Neutrophil (primary cell): ENCODE data around the gene RAB43.
"Not testable (repeated sequence)": the region's sequence is repeated elsewhere in the genome, so short reads cannot be mapped to it uniquely, and the experiment has no call there.

Experiments used
- H3K27ac ChIP-seq: fragments of 200-600 bp; sonication (generic); 2 replicates; pipeline ENCODE4 v1.5.1; 2016; ENCODE audit warnings: mild to moderate bottlenecking, moderate library complexity
- H3K27me3 ChIP-seq: fragments of 200-600 bp; sonication (generic); 2 replicates; pipeline ENCODE4 v1.6.0; 2016; ENCODE audit warnings: mild to moderate bottlenecking
- H3K36me3 ChIP-seq: fragments of 200-600 bp; sonication (generic); 2 replicates; pipeline ENCODE4 v1.5.1; 2017
- H3K4me1 ChIP-seq, 2 experiments: fragments of 200-600 bp in 1 of 2; sonication (generic) in 1 of 2; 1 replicate in 1 of 2; 2 replicates in 1 of 2; pipeline versions ENCODE4 v1.5.1 to v1.6.1; 2013 to 2016; ENCODE audit warnings: low read depth in 1 of 2, low read length in 1 of 2, mild to moderate bottlenecking in 1 of 2, moderate library complexity in 1 of 2; ENCODE audit not compliant: control insufficient read depth in 1 of 2, insufficient read depth in 1 of 2
- H3K4me3 ChIP-seq, 2 experiments: fragments of 200-600 bp in 1 of 2; sonication (generic) in 1 of 2; 1 replicate in 1 of 2; 2 replicates in 1 of 2; pipeline ENCODE4 v1.5.1; 2013 to 2016; ENCODE audit warnings: low read depth in 1 of 2, low read length in 1 of 2, mild to moderate bottlenecking in 1 of 2, moderate library complexity in 1 of 2
- H3K9me3 ChIP-seq: fragments of 200-600 bp; sonication (generic); 2 replicates; pipeline ENCODE4 v1.5.1; 2016
- TF ChIP-seq, protein P1 (sequence below): fragments of 200-600 bp; sonication (generic); IDR thresholded peaks from 2 replicates; pipeline ENCODE4 v1.5.1; 2016; ENCODE audit warnings: antibody characterized with exemption

Gene RAB43

DNA sequence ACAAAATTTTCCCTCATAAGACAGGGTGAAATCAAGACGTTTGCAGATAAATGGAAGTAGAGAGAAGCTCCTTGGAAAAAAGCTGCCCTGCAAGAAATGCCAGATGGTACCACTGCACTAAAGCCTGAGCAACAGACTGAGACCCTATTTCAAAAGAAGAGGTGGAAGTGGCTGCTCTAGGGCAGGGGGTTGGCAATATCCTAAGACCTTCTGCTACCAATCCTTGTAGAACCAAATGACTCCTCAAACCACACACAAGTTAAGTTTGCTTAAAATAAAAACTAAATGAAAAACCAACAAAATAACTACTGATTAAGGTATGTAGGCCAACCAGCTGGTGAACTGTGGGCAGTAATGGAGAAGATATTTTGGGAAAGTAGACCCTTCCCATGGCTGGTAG, 21.3 kb downstream of the RAB43 start:
- no peak overlapping the region for H3K27ac ChIP-seq
- TF ChIP-seq, protein P1, sequence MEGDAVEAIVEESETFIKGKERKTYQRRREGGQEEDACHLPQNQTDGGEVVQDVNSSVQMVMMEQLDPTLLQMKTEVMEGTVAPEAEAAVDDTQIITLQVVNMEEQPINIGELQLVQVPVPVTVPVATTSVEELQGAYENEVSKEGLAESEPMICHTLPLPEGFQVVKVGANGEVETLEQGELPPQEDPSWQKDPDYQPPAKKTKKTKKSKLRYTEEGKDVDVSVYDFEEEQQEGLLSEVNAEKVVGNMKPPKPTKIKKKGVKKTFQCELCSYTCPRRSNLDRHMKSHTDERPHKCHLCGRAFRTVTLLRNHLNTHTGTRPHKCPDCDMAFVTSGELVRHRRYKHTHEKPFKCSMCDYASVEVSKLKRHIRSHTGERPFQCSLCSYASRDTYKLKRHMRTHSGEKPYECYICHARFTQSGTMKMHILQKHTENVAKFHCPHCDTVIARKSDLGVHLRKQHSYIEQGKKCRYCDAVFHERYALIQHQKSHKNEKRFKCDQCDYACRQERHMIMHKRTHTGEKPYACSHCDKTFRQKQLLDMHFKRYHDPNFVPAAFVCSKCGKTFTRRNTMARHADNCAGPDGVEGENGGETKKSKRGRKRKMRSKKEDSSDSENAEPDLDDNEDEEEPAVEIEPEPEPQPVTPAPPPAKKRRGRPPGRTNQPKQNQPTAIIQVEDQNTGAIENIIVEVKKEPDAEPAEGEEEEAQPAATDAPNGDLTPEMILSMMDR, result no peak

DNA sequence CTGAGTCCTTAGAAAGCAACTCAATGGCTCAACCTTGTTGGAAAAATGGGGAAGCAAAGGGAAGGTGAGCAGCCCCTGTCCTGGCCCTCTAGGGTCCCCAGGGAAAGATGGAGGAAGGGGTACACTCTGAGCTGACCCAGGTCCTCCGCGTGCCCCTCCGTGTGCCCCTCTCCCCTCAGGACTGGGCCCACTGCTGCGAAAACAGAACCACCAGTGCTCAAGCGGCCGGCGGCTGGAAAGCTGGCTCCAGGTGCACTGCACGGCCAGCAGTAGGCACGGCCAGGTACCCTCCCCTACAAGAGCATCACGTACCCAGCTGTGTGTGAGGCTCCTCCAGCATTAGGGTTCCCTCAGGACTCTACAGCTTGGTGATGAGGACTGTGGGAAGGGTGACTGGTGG, 26.3 kb downstream of the RAB43 start:
- H3K9me3 ChIP-seq, result no peaks in the 10 kb centered on the region
- no peak overlapping the region for H3K27ac ChIP-seq
- TF ChIP-seq, protein P1, result no peak
- H3K36me3 ChIP-seq, result peaks cover 68% of the 10 kb centered on the region
- H3K27me3 ChIP-seq, result no peaks in the 10 kb centered on the region
- no peaks in the 10 kb centered on the region for H3K4me1 ChIP-seq
- no peak overlapping the region for H3K4me3 ChIP-seq

More for the DNA sequence above, 21.3 kb downstream of the RAB43 start:
- H3K36me3 ChIP-seq, result peaks cover 62% of the 10 kb centered on the region
- no peaks in the 10 kb centered on the region for H3K27me3 ChIP-seq
- no peaks in the 10 kb centered on the region for H3K9me3 ChIP-seq
- no peaks in the 10 kb centered on the region for H3K4me1 ChIP-seq
- no peak overlapping the region for H3K4me3 ChIP-seq

GRCh38 chr3:129088312-129088711, 33.3 kb downstream of the RAB43 start:
- H3K9me3 ChIP-seq, H3K4me1 ChIP-seq, H3K4me3 ChIP-seq, H3K27ac ChIP-seq, H3K27me3 ChIP-seq: not testable (repeated sequence)
- peaks cover 31% of the 10 kb centered on the region for H3K36me3 ChIP-seq

DNA sequence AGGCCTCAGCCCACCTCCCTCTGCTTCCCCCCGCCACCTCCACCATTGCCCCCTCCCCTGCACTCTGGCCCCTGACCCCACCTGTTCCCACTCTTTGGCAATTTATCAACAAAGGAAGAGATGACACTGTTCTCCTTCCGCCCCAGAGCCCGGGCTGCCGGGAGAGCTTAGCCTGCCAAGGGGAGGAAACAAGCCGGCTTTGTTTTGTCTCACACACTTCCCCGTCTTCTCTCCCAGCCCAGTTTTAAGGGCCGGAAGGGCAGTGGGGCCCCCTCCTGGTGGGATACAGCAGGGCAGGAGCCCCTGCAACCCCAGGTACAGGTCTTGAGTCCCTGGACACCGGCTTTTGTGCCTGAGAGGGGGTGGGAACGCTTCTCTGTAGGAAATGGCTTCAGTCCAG, 33.7 kb downstream of the RAB43 start:
- not testable (repeated sequence) for H3K4me3 ChIP-seq, H3K4me1 ChIP-seq, H3K27ac ChIP-seq, H3K27me3 ChIP-seq, H3K9me3 ChIP-seq
- H3K36me3 ChIP-seq, result peaks cover 27% of the 10 kb centered on the region

- Histone ChIP-seq H3K4me3 (no peak overlapping the region), H3K27ac (no peak overlapping the region), H3K36me3 (peaks cover 20% of the 10 kb centered on the region), H3K4me1 (peaks cover 0 to under 1% of the 10 kb centered on the region in 2 experiments), H3K27me3 (no peaks in the 10 kb centered on the region), H3K9me3 (no peaks in the 10 kb centered on the region)
- TF ChIP-seq, protein P1, result no peak
Observed at GRCh38 chr3:129087138-129087702, 34.4 kb downstream of the RAB43 start.

GRCh38 chr3:129085818-129086217, 35.8 kb downstream of the RAB43 start:
- TF ChIP-seq, protein P1, result no peak
- Histone ChIP-seq H3K27ac (no peak overlapping the region), H3K36me3 (peaks cover 6% of the 10 kb centered on the region), H3K4me1 (peaks cover 0 to 3% of the 10 kb centered on the region in 2 experiments), H3K4me3 (no peak overlapping the region), H3K9me3 (no peaks in the 10 kb centered on the region), H3K27me3 (no peaks in the 10 kb centered on the region)
